Hematopoietic multipotent progenitor cell treated with erythropoietin and hydrocortisone succinate and interleukin-3 and kit ligand, for 17 days (in vitro differentiated cells): ENCODE results near the gene TNFAIP8L1.

Source experiments
- DNase-seq: peaks from one replicate; pipeline ENCODE4 v3.0.0-alpha.2; 2015; ENCODE audit warnings: low spot score

Gene TNFAIP8L1

DNA sequence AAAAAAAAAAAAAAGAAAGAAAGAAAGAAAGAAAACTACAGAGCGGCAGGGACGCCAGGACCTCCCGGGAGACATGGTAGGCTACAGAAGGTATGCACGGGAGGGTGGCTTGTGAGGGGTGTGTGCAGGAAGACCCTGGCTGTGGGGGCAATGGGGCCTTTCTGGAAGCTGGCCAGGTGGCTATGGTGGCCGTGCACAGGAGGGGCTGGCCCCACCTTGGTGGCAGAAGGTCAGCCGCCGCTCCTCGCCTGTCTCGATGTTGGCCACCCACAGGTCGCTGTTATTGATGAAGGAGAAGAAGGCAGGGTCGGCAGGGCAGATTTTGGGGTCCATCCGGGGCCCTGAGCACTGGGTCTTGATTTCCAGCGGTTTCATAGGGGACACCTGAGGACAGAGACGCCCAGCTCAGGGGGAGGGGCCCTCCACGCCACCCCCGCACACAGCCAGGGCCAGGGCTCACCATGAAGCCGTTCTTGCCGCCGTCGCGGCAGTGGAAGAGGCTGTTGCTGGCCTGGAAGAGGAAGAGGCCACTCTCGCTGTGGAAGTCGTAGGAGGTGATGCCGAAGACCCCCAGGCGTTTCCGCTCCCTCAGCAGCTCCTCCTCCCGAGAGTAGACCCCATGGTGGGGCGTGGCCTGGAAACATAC, 64.5 kb downstream of the TNFAIP8L1 start:
- DNase-seq = no peak

DNA sequence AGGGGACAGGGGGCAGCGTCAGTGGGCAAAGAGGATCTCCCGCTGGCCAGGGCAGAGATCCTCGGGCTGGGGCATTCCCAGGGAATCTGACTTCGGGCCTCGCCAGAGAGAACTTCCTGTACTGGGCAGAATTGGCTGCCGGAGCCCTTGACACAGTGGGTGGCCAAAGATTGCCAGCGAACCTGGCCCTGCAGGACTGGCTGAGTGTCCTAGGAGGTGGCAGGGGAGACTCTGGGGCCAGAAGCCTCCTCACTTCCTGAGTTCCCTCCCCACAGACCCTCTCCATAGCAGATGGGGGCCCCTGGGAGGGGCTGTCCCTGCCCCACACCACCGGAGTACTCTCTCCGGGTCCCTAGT, 65.0 kb downstream of the TNFAIP8L1 start:
- DNase-seq = no peak
